HepG2 (cell line): ENCODE results near the gene GTF2H3. TPM values are rescaled to one million over a fixed set of nuclear protein-coding genes. Genes with fewer than 3 reads are reported as not detected.
A peak's percentile ranks its signal among the peaks of the same experiment; 100 is the strongest.

Experiments
- ARID2 ChIP-seq: sonication (generic); formaldehyde crosslinking; IDR thresholded peaks from 2 replicates; pipeline ENCODE4 v1.8.1; 2022; ENCODE audit warnings: mild to moderate bottlenecking, missing genetic modification reagents, borderline replicate concordance
- DMTF1 ChIP-seq: sonication (generic); formaldehyde crosslinking; IDR thresholded peaks from 2 replicates; pipeline ENCODE4 v1.4.0; 2020; ENCODE audit warnings: mild to moderate bottlenecking, missing genetic modification reagents
- GPN1 ChIP-seq: sonication (generic); formaldehyde crosslinking; IDR thresholded peaks from 2 replicates; pipeline ENCODE4 v1.5.1; 2020; ENCODE audit warnings: missing genetic modification reagents, borderline replicate concordance
- KLF16 ChIP-seq, 2 experiments: sonication (generic) in 1 of 2; formaldehyde crosslinking in 1 of 2; IDR thresholded peaks; 2 replicates each; pipeline versions ENCODE4 v1.6.1 to v1.8.0; 2016 to 2023; ENCODE audit warnings: missing genetic modification reagents in 2 of 2, missing compliant biosample characterization in 1 of 2
- MTA1 ChIP-seq: sonication (generic); formaldehyde crosslinking; IDR thresholded peaks from 2 replicates; pipeline ENCODE4 v1.4.0; 2020; ENCODE audit warnings: missing genetic modification reagents, mild to moderate bottlenecking, borderline replicate concordance
- NFKB2 ChIP-seq: sonication (generic); formaldehyde crosslinking; IDR thresholded peaks from 2 replicates; pipeline ENCODE4 v1.4.0; 2020; ENCODE audit warnings: missing genetic modification reagents, borderline replicate concordance
- NONO ChIP-seq, 2 experiments: fragments of 450-650 bp in 1 of 2; sonication (generic) in 1 of 2; formaldehyde crosslinking in 1 of 2; IDR thresholded peaks in 1 of 2; conservative IDR thresholded peaks in 1 of 2; 2 replicates each; pipeline versions ENCODE4 v1.6.1 to v1.8.0; 2017 to 2022; ENCODE audit warnings: mild to moderate bottlenecking in 1 of 2, missing genetic modification reagents in 1 of 2, moderate library complexity in 1 of 2
- PLSCR1 ChIP-seq: sonication (generic); formaldehyde crosslinking; IDR thresholded peaks from 2 replicates; pipeline ENCODE4 v1.5.0; 2020; ENCODE audit warnings: missing genetic modification reagents, mild to moderate bottlenecking, borderline replicate concordance
- POLR2AphosphoS2 ChIP-seq: IDR thresholded peaks from 2 replicates; pipeline ENCODE4 v1.6.1; 2011; ENCODE audit warnings: low read depth, low read length, improper control_type of control experiment
- RBFOX2 ChIP-seq: fragments of 200-400 bp; formaldehyde crosslinking; IDR thresholded peaks from 2 replicates; pipeline ENCODE4 v1.6.1; 2017; ENCODE audit warnings: low read depth, mild to moderate bottlenecking, low read length
- RBM39 ChIP-seq: fragments of 200-400 bp; formaldehyde crosslinking; IDR thresholded peaks from one replicate; pipeline ENCODE4 v1.6.1; 2018; ENCODE audit warnings: antibody characterized with exemption, mild to moderate bottlenecking, low read depth, low read length; ENCODE audit not compliant: poor library complexity, severe bottlenecking
- SMC3 ChIP-seq: IDR thresholded peaks from 2 replicates; pipeline ENCODE4 v1.6.1; 2011; ENCODE audit warnings: low read length, improper control_type of control experiment
- TEF ChIP-seq: sonication (generic); formaldehyde crosslinking; IDR thresholded peaks from 2 replicates; pipeline ENCODE4 v1.5.0; 2020; ENCODE audit warnings: missing genetic modification reagents
- ZFP37 ChIP-seq: sonication (generic); formaldehyde crosslinking; IDR thresholded peaks from 2 replicates; pipeline ENCODE4 v1.4.0; 2020; ENCODE audit warnings: missing genetic modification reagents, borderline replicate concordance
- ZNF124 ChIP-seq: sonication (generic); formaldehyde crosslinking; IDR thresholded peaks from 2 replicates; pipeline ENCODE4 v1.4.0; 2020; ENCODE audit warnings: missing genetic modification reagents
- ZNF280D ChIP-seq: sonication (generic); formaldehyde crosslinking; IDR thresholded peaks from 2 replicates; pipeline ENCODE4 v1.5.1; 2020; ENCODE audit warnings: mild to moderate bottlenecking, missing genetic modification reagents
- ZNF597 ChIP-seq: sonication (generic); formaldehyde crosslinking; IDR thresholded peaks from 2 replicates; pipeline ENCODE4 v1.5.0; 2020; ENCODE audit warnings: missing genetic modification reagents
- ZNF781 ChIP-seq: sonication (generic); formaldehyde crosslinking; IDR thresholded peaks from 2 replicates; pipeline ENCODE4 v1.5.1; 2020; ENCODE audit warnings: borderline replicate concordance, mild to moderate bottlenecking, missing genetic modification reagents; ENCODE audit errors: not compliant biosample characterization
- polyA plus RNA-seq, 8 experiments: library from polyadenylated mRNA; depleted of rRNA in 3 of 8; stranded (reverse) in 7 of 8; unstranded in 1 of 8; fragments of >200 nt; fragmentation: Illumina TruSeq in 4 of 8; extraction: Trizol in 4 of 8; gene quantifications; 2 replicates each; pipeline versions ENCODE4 v1.2.1 to v1.2.3, GENCODE V29; 2011 to 2016; ENCODE audit warnings: low read depth in 4 of 8, missing spikeins in 1 of 8, mixed read lengths in 1 of 8; ENCODE audit not compliant: insufficient read depth in 1 of 8
- total RNA-seq, 5 experiments: library from RNA; depleted of rRNA; stranded (reverse); fragments of >200 nt; fragmentation: Illumina TruSeq; extraction: Trizol; gene quantifications; 2 replicates each; pipeline ENCODE4 v1.2.3, GENCODE V29; 2016; ENCODE audit warnings: low read depth in 1 of 5
- TF ChIP-seq, protein P1 (sequence below): IDR thresholded peaks from 2 replicates; pipeline ENCODE4 v1.6.1; 2012; ENCODE audit warnings: inconsistent platforms

Gene GTF2H3
- total and polyA plus RNA-seq, 2 of the 13 experiments (the other 11 are each of a cell fraction or from before 2014, with no cell fraction given), result 35.8 to 58.8 TPM

DNA sequence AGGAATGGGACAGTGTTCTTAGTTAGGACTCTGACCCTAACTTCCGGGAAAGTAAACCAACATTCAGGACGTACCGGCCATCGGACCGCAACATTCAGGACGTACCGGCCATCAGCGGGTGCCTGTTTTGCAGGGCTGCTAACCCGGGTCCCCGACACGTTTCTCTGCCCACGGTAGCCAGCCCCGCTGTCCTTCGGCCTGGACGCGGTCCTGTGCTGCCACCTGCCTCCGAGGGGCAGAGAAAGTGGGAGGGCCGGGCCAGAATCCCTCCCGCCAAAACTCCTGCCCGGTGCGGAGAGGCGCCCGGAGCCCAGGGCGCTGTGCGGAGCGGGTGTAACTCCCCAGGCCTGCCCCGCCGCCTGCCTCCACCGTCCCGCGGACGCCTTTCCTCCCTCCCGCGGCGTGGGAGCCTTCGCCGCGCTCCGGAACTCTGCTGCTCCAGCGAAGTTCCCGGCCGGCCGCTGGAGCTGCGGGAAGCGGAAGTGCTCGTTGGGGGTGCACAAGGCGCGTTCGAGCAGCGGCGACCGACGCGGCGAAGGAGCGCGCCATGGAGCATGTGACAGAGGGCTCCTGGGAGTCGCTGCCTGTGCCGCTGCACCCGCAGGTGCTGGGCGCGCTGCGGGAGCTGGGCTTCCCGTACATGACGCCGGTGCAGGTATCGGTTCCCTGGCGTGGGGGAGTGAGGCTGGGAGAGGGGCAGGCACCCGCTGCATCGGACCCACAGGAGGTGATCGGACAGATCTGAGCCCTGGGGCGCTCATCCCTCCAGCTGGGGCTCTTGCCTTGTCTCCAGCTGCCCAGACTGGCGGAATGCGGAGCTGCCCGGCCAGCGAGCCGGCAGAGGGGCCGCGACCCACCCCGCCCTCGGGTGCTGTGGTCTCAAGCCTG is 31.8 kb upstream of the GTF2H3 start, which contains the start of gene DDX55 (continued):
- TF ChIP-seq ZNF781 (peak; percentile 74), ARID2 (CRISPR knock-in tag) (no peak; the same call in 1 of the 2 replicates), PLSCR1 (CRISPR knock-in tag) (no peak), ZNF124 (CRISPR knock-in tag) (peak; percentile 99), ZNF597 (no peak), ZNF280D (CRISPR knock-in tag) (no peak), GPN1 (CRISPR knock-in tag) (0 out of 2 replicates have a peak, but pooled peaks have one; percentile 64), RBFOX2 (peak; percentile 97), SMC3 (no peak), DMTF1 (CRISPR knock-in tag) (no peak), RBM39 (peak; percentile 89), NFKB2 (CRISPR knock-in tag) (peak; percentile 95; the same call in 1 of the 2 replicates), NONO (IDR thresholded peaks at IDR 0.05) (no peak), NONO (CRISPR knock-in tag; conservative IDR thresholded peaks at IDR 0.05) (peak; percentile 99), TEF (no peak; the same call in 1 of the 2 replicates), POLR2AphosphoS2 (no peak), KLF16 (CRISPR knock-in tag; IDR thresholded peaks at IDR 0.05) (peak; percentile 72 to 91; a peak in 3 of 4 replicates), MTA1 (CRISPR knock-in tag) (peak; percentile 97), ZFP37 (CRISPR knock-in tag) (no peak)
- TF ChIP-seq, protein P1, sequence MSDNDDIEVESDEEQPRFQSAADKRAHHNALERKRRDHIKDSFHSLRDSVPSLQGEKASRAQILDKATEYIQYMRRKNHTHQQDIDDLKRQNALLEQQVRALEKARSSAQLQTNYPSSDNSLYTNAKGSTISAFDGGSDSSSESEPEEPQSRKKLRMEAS, result peak; percentile 99
